Mesenchymal stem cell (in vitro differentiated cells and primary cell): Measurements from ENCODE around the gene ST6GALNAC2.

Source experiments
- DNase-seq: peaks from one replicate; pipeline ENCODE4 v3.0.0-alpha.2; 2013
- H2AFZ ChIP-seq: one replicate; pipeline ENCODE4 v1.6.1; 2013; ENCODE audit warnings: low read depth, mild to moderate bottlenecking, control low read depth, inconsistent platforms, low read length, moderate library complexity
- H2AK5ac ChIP-seq: 2 replicates; pipeline ENCODE4 v1.6.1; 2013; ENCODE audit warnings: low read length, moderate library complexity, mild to moderate bottlenecking, inconsistent platforms; ENCODE audit not compliant: severe bottlenecking
- H2BK120ac ChIP-seq: one replicate; pipeline ENCODE4 v1.6.1; 2013; ENCODE audit warnings: low read depth, mild to moderate bottlenecking, inconsistent platforms, low read length, moderate library complexity
- H2BK12ac ChIP-seq, 2 experiments: one replicate each; pipeline ENCODE4 v1.6.1; 2013; ENCODE audit warnings: inconsistent platforms in 2 of 2, low read length in 2 of 2, mild to moderate bottlenecking in 2 of 2, moderate library complexity in 2 of 2, control low read depth in 1 of 2
- H2BK15ac ChIP-seq: one replicate; pipeline ENCODE4 v1.6.1; 2013; ENCODE audit warnings: mild to moderate bottlenecking, low read depth, inconsistent platforms; ENCODE audit not compliant: poor library complexity, severe bottlenecking
- H2BK5ac ChIP-seq: 2 replicates; pipeline ENCODE4 v1.6.1; 2013; ENCODE audit warnings: low read depth, mild to moderate bottlenecking, low read length, control low read depth, inconsistent platforms; ENCODE audit not compliant: poor library complexity, severe bottlenecking
- H3K14ac ChIP-seq, 2 experiments: one replicate each; pipeline ENCODE4 v1.6.1; 2013; ENCODE audit warnings: inconsistent platforms in 2 of 2, low read length in 2 of 2, control low read depth in 1 of 2, mild to moderate bottlenecking in 1 of 2, moderate library complexity in 1 of 2
- H3K18ac ChIP-seq, 2 experiments: one replicate each; pipeline ENCODE4 v1.6.1; 2013; ENCODE audit warnings: inconsistent platforms in 2 of 2, low read length in 2 of 2, control low read depth in 1 of 2, low read depth in 1 of 2, mild to moderate bottlenecking in 1 of 2
- H3K23ac ChIP-seq, 2 experiments: one replicate each; pipeline ENCODE4 v1.6.1; 2013; ENCODE audit warnings: inconsistent platforms in 2 of 2, low read length in 2 of 2, mild to moderate bottlenecking in 2 of 2, moderate library complexity in 2 of 2, control low read depth in 1 of 2
- H3K27ac ChIP-seq: 2 replicates; pipeline ENCODE4 v1.5.1; 2013; ENCODE audit warnings: mild to moderate bottlenecking, moderate library complexity, low read length, control low read depth, inconsistent platforms; ENCODE audit not compliant: poor library complexity, severe bottlenecking
- H3K27me3 ChIP-seq, 2 experiments: 2 replicates each; pipeline versions ENCODE4 v1.6.1 to v1.7.0; 2013; ENCODE audit warnings: low read length in 2 of 2, mild to moderate bottlenecking in 2 of 2, moderate library complexity in 2 of 2, control low read depth in 1 of 2, inconsistent platforms in 1 of 2; ENCODE audit not compliant: control insufficient read depth in 1 of 2, insufficient read depth in 1 of 2
- H3K36me3 ChIP-seq, 2 experiments: 2 replicates each; pipeline versions ENCODE4 v1.6.1 to v1.7.0; 2013; ENCODE audit warnings: low read length in 2 of 2, control low read depth in 1 of 2, inconsistent platforms in 1 of 2, low read depth in 1 of 2, mild to moderate bottlenecking in 1 of 2; ENCODE audit not compliant: insufficient read depth in 2 of 2, control insufficient read depth in 1 of 2
- H3K4ac ChIP-seq, 2 experiments: one replicate each; pipeline ENCODE4 v1.6.1; 2013; ENCODE audit warnings: inconsistent platforms in 2 of 2, low read length in 2 of 2, mild to moderate bottlenecking in 2 of 2, moderate library complexity in 2 of 2, control low read depth in 1 of 2, low read depth in 1 of 2
- H3K4me1 ChIP-seq: 2 replicates; pipeline ENCODE4 v1.6.1; 2013; ENCODE audit warnings: low read depth, low read length, control low read depth; ENCODE audit not compliant: control insufficient read depth, insufficient read depth
- H3K4me2 ChIP-seq: 2 replicates; pipeline ENCODE4 v1.6.1; 2013; ENCODE audit warnings: low read length, mild to moderate bottlenecking, inconsistent platforms; ENCODE audit not compliant: poor library complexity, severe bottlenecking
- H3K4me3 ChIP-seq, 2 experiments: 2 replicates each; pipeline versions ENCODE4 v1.5.1 to v1.7.0; 2013; ENCODE audit warnings: low read length in 2 of 2, mild to moderate bottlenecking in 2 of 2, control low read depth in 1 of 2, low read depth in 1 of 2; ENCODE audit not compliant: insufficient read depth in 1 of 2
- H3K79me1 ChIP-seq: replicated peaks from 2 replicates; pipeline ENCODE4 v1.6.1; 2013; ENCODE audit warnings: mild to moderate bottlenecking, control low read depth, low read length, inconsistent platforms; ENCODE audit not compliant: poor library complexity, severe bottlenecking
- H3K9ac ChIP-seq: 2 replicates; pipeline ENCODE4 v1.7.0; 2013; ENCODE audit warnings: mild to moderate bottlenecking, low read length, moderate library complexity
- H3K9me3 ChIP-seq: 2 replicates; pipeline ENCODE4 v1.7.0; 2013; ENCODE audit warnings: mild to moderate bottlenecking, low read length; ENCODE audit not compliant: control insufficient read depth
- H4K8ac ChIP-seq: one replicate; pipeline ENCODE4 v1.6.1; 2013; ENCODE audit warnings: inconsistent platforms, mild to moderate bottlenecking, low read length, moderate library complexity
- H4K91ac ChIP-seq: one replicate; pipeline ENCODE4 v1.6.1; 2013; ENCODE audit warnings: mild to moderate bottlenecking, low read length, inconsistent platforms
- WGBS: methylation state at CpG from one replicate; pipeline ENCODE4 v1.1.7; 2013; ENCODE audit warnings: mixed read lengths; 5-methylcytosine and 5-hydroxymethylcytosine counted together

The ST6GALNAC2 gene

GRCh38 chr17:76625496-76625895, 39.8 kb upstream of the ST6GALNAC2 start:
- H2BK15ac ChIP-seq = no peak overlapping the region
- H2BK12ac ChIP-seq = no peak overlapping the region
- WGBS = 77% methylated on average over 6 of the region's 6 CpGs
- H3K14ac ChIP-seq = no peak overlapping the region
- H3K36me3 ChIP-seq = no peaks in the 10 kb centered on the region
- no peak overlapping the region for H3K4me3 ChIP-seq
- H3K4me1 ChIP-seq = peaks cover 3% of the 10 kb centered on the region
- H3K27me3 ChIP-seq = peaks cover 22 to 41% of the 10 kb centered on the region in 2 experiments
- no peak overlapping the region for H2BK120ac ChIP-seq
- no peak overlapping the region for H3K18ac ChIP-seq
- no peak overlapping the region for H3K23ac ChIP-seq
- H3K27ac ChIP-seq = no peak overlapping the region
- H3K4me2 ChIP-seq = no peak overlapping the region
- no peak overlapping the region for H4K8ac ChIP-seq
- no peak overlapping the region for H3K9ac ChIP-seq
- no peaks in the 10 kb centered on the region for H3K9me3 ChIP-seq
- no peak overlapping the region for H3K4ac ChIP-seq
- no peaks in the 10 kb centered on the region for H3K79me1 ChIP-seq
- no peak for DNase-seq
- no peak overlapping the region for H4K91ac ChIP-seq
- no peak overlapping the region for H2AFZ ChIP-seq
- no peak overlapping the region for H2AK5ac ChIP-seq
- H2BK5ac ChIP-seq = no peak overlapping the region

- peak overlapping the region; percentile 85 for H3K9ac ChIP-seq
- peak overlapping the region; percentile 67 for H3K4me2 ChIP-seq
- H2BK12ac ChIP-seq = no peak overlapping the region
- peak overlapping the region; percentile 87 for H2AK5ac ChIP-seq
- H3K79me1 ChIP-seq = no peaks in the 10 kb centered on the region
- peaks cover 3% of the 10 kb centered on the region for H3K4me1 ChIP-seq
- H2BK120ac ChIP-seq = no peak overlapping the region
- H3K18ac ChIP-seq = no peak overlapping the region
- no peak overlapping the region for H4K91ac ChIP-seq
- no peak overlapping the region for H4K8ac ChIP-seq
- peaks cover 22 to 34% of the 10 kb centered on the region in 2 experiments for H3K27me3 ChIP-seq
- 20% methylated on average over 15 of the region's 18 CpGs for WGBS
- H3K23ac ChIP-seq = no peak overlapping the region
- no peak overlapping the region for H2AFZ ChIP-seq
- peak; percentile 68 for DNase-seq
- no peaks in the 10 kb centered on the region for H3K36me3 ChIP-seq
- H3K9me3 ChIP-seq = no peaks in the 10 kb centered on the region
- H2BK5ac ChIP-seq = peak overlapping the region; percentile 54
- H3K4ac ChIP-seq = no peak overlapping the region
- H3K4me3 ChIP-seq = peak overlapping the region in 1 of 2 experiments; percentile 48
- peak overlapping the region; percentile 81 for H3K27ac ChIP-seq
- H2BK15ac ChIP-seq = no peak overlapping the region
- H3K14ac ChIP-seq = no peak overlapping the region
These were observed 37.8 kb upstream of the ST6GALNAC2 start for GRCh38 chr17:76623271-76624146.

GRCh38 chr17:76617838-76618237, 32.2 kb upstream of the ST6GALNAC2 start:
- H3K4ac ChIP-seq = no peak overlapping the region
- H2AK5ac ChIP-seq = no peak overlapping the region
- H3K9me3 ChIP-seq = no peaks in the 10 kb centered on the region
- peaks cover 2% of the 10 kb centered on the region for H3K4me1 ChIP-seq
- H3K9ac ChIP-seq = no peak overlapping the region
- no peak overlapping the region for H3K27ac ChIP-seq
- H3K79me1 ChIP-seq = no peaks in the 10 kb centered on the region
- peaks cover 0 to 25% of the 10 kb centered on the region in 2 experiments for H3K27me3 ChIP-seq
- no peak for DNase-seq
- no peaks in the 10 kb centered on the region for H3K36me3 ChIP-seq
- H2AFZ ChIP-seq = no peak overlapping the region
- no peak overlapping the region for H4K91ac ChIP-seq
- H2BK15ac ChIP-seq = no peak overlapping the region
- H2BK120ac ChIP-seq = no peak overlapping the region
- no peak overlapping the region for H2BK5ac ChIP-seq
- no peak overlapping the region for H2BK12ac ChIP-seq
- no peak overlapping the region for H4K8ac ChIP-seq
- WGBS = 78% methylated on average over 2 of the region's 2 CpGs
- no peak overlapping the region for H3K18ac ChIP-seq
- H3K4me2 ChIP-seq = no peak overlapping the region
- H3K14ac ChIP-seq = no peak overlapping the region
- H3K23ac ChIP-seq = no peak overlapping the region
- H3K4me3 ChIP-seq = no peak overlapping the region

GRCh38 chr17:76614912-76615617, 29.4 kb upstream of the ST6GALNAC2 start:
- H3K27me3 ChIP-seq = peaks cover 0 to 40% of the 10 kb centered on the region in 2 experiments
- H4K8ac ChIP-seq = no peak overlapping the region
- H3K9me3 ChIP-seq = no peaks in the 10 kb centered on the region
- H2BK5ac ChIP-seq = no peak overlapping the region
- no peak for DNase-seq
- no peak overlapping the region for H3K27ac ChIP-seq
- no peak overlapping the region for H3K14ac ChIP-seq
- no peak overlapping the region for H3K4me2 ChIP-seq
- no peak overlapping the region for H2BK15ac ChIP-seq
- H3K36me3 ChIP-seq = no peaks in the 10 kb centered on the region
- H3K4me3 ChIP-seq = no peak overlapping the region
- no peak overlapping the region for H3K4ac ChIP-seq
- no peak overlapping the region for H2BK120ac ChIP-seq
- no peak overlapping the region for H2AFZ ChIP-seq
- H2BK12ac ChIP-seq = no peak overlapping the region
- H3K79me1 ChIP-seq = no peaks in the 10 kb centered on the region
- no peak overlapping the region for H3K9ac ChIP-seq
- H3K18ac ChIP-seq = no peak overlapping the region
- no peak overlapping the region for H3K23ac ChIP-seq
- 92% methylated on average over 28 of the region's 28 CpGs for WGBS
- no peak overlapping the region for H2AK5ac ChIP-seq
- H3K4me1 ChIP-seq = no peaks in the 10 kb centered on the region
- H4K91ac ChIP-seq = peak overlapping the region; percentile 4
